Nephron progenitor cell (in vitro differentiated cells): ENCODE measurements around the gene TMF1.

ENCODE experiments used
- DNase-seq: peaks from one replicate; pipeline ENCODE4 v3.0.0; 2021
- H3K27ac Mint-ChIP-seq: 2 replicates; pipeline ENCODE4 v1.8.0; 2021; ENCODE audit warnings: mild to moderate bottlenecking, moderate library complexity, mixed read lengths
- H3K27me3 Mint-ChIP-seq: 2 replicates; pipeline ENCODE4 v1.8.0; 2021; ENCODE audit warnings: mild to moderate bottlenecking, low read depth, mixed read lengths; ENCODE audit not compliant: poor library complexity
- H3K36me3 Mint-ChIP-seq: 2 replicates; pipeline ENCODE4 v1.8.0; 2021; ENCODE audit warnings: low read depth, mixed read lengths
- H3K4me1 Mint-ChIP-seq: 2 replicates; pipeline ENCODE4 v1.8.0; 2021; ENCODE audit warnings: mixed read lengths
- H3K4me3 Mint-ChIP-seq: 2 replicates; pipeline ENCODE4 v1.8.0; 2021; ENCODE audit warnings: mild to moderate bottlenecking, moderate library complexity, mixed read lengths
- H3K9me3 Mint-ChIP-seq: 2 replicates; pipeline ENCODE4 v1.8.0; 2021; ENCODE audit warnings: mild to moderate bottlenecking, moderate library complexity, mixed read lengths
- CTCF ChIP-seq: fragments of 200-600 bp; sonication (generic); IDR thresholded peaks from 2 replicates; pipeline ENCODE4 v1.5.0; 2021; ENCODE audit warnings: antibody characterized with exemption

Gene TMF1

GRCh38 chr3:68999158-68999557 is 53.0 kb downstream of the TMF1 start:
- Mint-ChIP-seq H3K4me1 (no peaks in the 10 kb centered on the region), H3K27ac (no peak overlapping the region)
- no peak for DNase-seq

GRCh38 chr3:68997887-68998286 is 54.2 kb downstream of the TMF1 start:
- peaks cover 73% of the 10 kb centered on the region for H3K36me3 Mint-ChIP-seq
- H3K4me3 Mint-ChIP-seq = no peak overlapping the region
- TF ChIP-seq CTCF = peak; percentile 14
- DNase-seq = no peak
- peaks cover 4% of the 10 kb centered on the region for H3K4me1 Mint-ChIP-seq
- H3K27me3 Mint-ChIP-seq = peaks cover 3% of the 10 kb centered on the region
- H3K27ac Mint-ChIP-seq = no peak overlapping the region
- H3K9me3 Mint-ChIP-seq = peaks cover 7% of the 10 kb centered on the region

More at GRCh38 chr3:68999158-68999557, 53.0 kb downstream of the TMF1 start:
- Mint-ChIP-seq H3K27me3 (peaks cover 3% of the 10 kb centered on the region), H3K9me3 (no peaks in the 10 kb centered on the region), H3K36me3 (peaks cover 73% of the 10 kb centered on the region), H3K4me3 (no peak overlapping the region)
- TF ChIP-seq CTCF = no peak

GRCh38 chr3:68996356-68996995 is 55.7 kb downstream of the TMF1 start:
- no peak overlapping the region for H3K4me3 Mint-ChIP-seq
- no peak for TF ChIP-seq CTCF
- H3K9me3 Mint-ChIP-seq = peaks cover 20% of the 10 kb centered on the region
- H3K27me3 Mint-ChIP-seq = peaks cover 3% of the 10 kb centered on the region
- no peak overlapping the region for H3K27ac Mint-ChIP-seq
- peaks cover 76% of the 10 kb centered on the region for H3K36me3 Mint-ChIP-seq
- DNase-seq = no peak
- peaks cover 4% of the 10 kb centered on the region for H3K4me1 Mint-ChIP-seq

GRCh38 chr3:68988740-68989139 is 63.4 kb downstream of the TMF1 start:
- H3K9me3 Mint-ChIP-seq = peaks cover 23% of the 10 kb centered on the region
- peaks cover 78% of the 10 kb centered on the region for H3K36me3 Mint-ChIP-seq
- peaks cover 4% of the 10 kb centered on the region for H3K4me1 Mint-ChIP-seq
- no peak overlapping the region for H3K27ac Mint-ChIP-seq
- no peak for TF ChIP-seq CTCF
- H3K27me3 Mint-ChIP-seq = no peaks in the 10 kb centered on the region
- DNase-seq = no peak
- no peak overlapping the region for H3K4me3 Mint-ChIP-seq

- Mint-ChIP-seq H3K4me1 (no peaks in the 10 kb centered on the region), H3K4me3 (no peak overlapping the region), H3K27me3 (no peaks in the 10 kb centered on the region), H3K27ac (no peak overlapping the region), H3K9me3 (peaks cover 11% of the 10 kb centered on the region), H3K36me3 (peaks cover 73% of the 10 kb centered on the region)
- DNase-seq = no peak
- TF ChIP-seq CTCF = no peak
Measured at GRCh38 chr3:68987322-68987721, 64.8 kb downstream of the TMF1 start.
